Measurements from ENCODE around the gene MTUS2. TPM values are rescaled to one million over a fixed set of nuclear protein-coding genes. Genes with fewer than 3 reads are reported as not detected.

The MTUS2 gene
- total and polyA plus RNA-seq, 2 donors (not counting 1 experiment from before 2014, with no cell fraction given) = 0.06 TPM; not detected in 1

- no peaks in the 10 kb centered on the region for H3K27me3 ChIP-seq (ENCODE audit: control insufficient read depth, insufficient read depth, low read length)
- H3K36me3 ChIP-seq (ENCODE audit: control insufficient read depth, insufficient read depth, low read length) = no peaks in the 10 kb centered on the region
- H3K4me3 ChIP-seq (replicated peaks in 1 of 4; ENCODE audit: control extremely low read depth in 1 of 4, insufficient read depth in 1 of 4, low read depth in 3 of 4, low read length in 4 of 4) = no peak overlapping the region
- no peaks in the 10 kb centered on the region for H3K79me2 ChIP-seq (ENCODE audit: control insufficient read depth, insufficient read depth, low read length)
- no peak overlapping the region for H2AFZ ChIP-seq (ENCODE audit: low read length)
- TF ChIP-seq CTCF (conservative IDR thresholded peaks at IDR 0.05 in 1 of 2, IDR thresholded peaks at IDR 0.05 in 1 of 2; ENCODE audit: low read depth in 1 of 2, low read length in 2 of 2) = no peak
- TF ChIP-seq EZH2 (IDR thresholded peaks at IDR 0.05; ENCODE audit: low read length, missing control alignments) = no peak
- H3K4me1 ChIP-seq (ENCODE audit: control insufficient read depth, extremely low read depth, insufficient read depth, low read length) = no peaks in the 10 kb centered on the region
- no peaks in the 10 kb centered on the region for H3K9me3 ChIP-seq (ENCODE audit: control insufficient read depth, insufficient read depth, low read depth, low read length)
- H3K4me2 ChIP-seq (ENCODE audit: extremely low read depth, insufficient read depth, low read length) = no peak overlapping the region
- no peak overlapping the region for H3K27ac ChIP-seq (ENCODE audit: insufficient read depth, low read length)
- no peak overlapping the region for H3K9ac ChIP-seq (ENCODE audit: insufficient read depth, low read length)
- no peaks in the 10 kb centered on the region for H4K20me1 ChIP-seq (ENCODE audit: control insufficient read depth, extremely low read depth, insufficient read depth, low read length)
- no peak for DNase-seq (ENCODE audit: low read depth in 2 of 2)
Observed at GRCh38 chr13:29105779-29106178, 285.6 kb downstream of the MTUS2 start.

DNA sequence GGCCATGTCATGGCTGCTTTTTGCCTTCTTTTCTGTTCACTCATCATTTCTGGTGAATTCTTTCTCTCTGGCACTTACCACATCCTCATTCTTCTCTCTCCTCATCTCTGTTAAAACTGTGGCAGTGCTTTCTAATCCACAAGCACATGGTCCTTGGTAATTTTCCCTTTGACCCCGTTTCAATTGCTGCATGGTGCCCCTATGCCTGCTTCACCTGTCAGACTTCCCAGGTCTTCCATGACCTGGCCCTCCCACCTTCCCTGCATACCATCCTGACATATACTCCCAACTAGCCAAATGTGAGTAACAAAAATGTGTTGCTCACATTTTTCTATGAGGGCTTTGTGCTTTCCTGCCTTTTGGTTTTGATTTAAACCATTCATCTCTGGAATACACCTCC, 286.5 kb downstream of the MTUS2 start:
- Histone ChIP-seq H3K4me2 (ENCODE audit: extremely low read depth, insufficient read depth, low read length) (no peak overlapping the region), H2AFZ (ENCODE audit: low read length) (no peak overlapping the region), H4K20me1 (ENCODE audit: control insufficient read depth, extremely low read depth, insufficient read depth, low read length) (no peaks in the 10 kb centered on the region), H3K4me3 (replicated peaks in 1 of 4; ENCODE audit: control extremely low read depth in 1 of 4, insufficient read depth in 1 of 4, low read depth in 3 of 4, low read length in 4 of 4) (no peak overlapping the region), H3K9me3 (ENCODE audit: control insufficient read depth, insufficient read depth, low read depth, low read length) (no peaks in the 10 kb centered on the region), H3K27ac (ENCODE audit: insufficient read depth, low read length) (no peak overlapping the region), H3K79me2 (ENCODE audit: control insufficient read depth, insufficient read depth, low read length) (no peaks in the 10 kb centered on the region), H3K4me1 (ENCODE audit: control insufficient read depth, extremely low read depth, insufficient read depth, low read length) (no peaks in the 10 kb centered on the region), H3K9ac (ENCODE audit: insufficient read depth, low read length) (no peak overlapping the region), H3K27me3 (ENCODE audit: control insufficient read depth, insufficient read depth, low read length) (no peaks in the 10 kb centered on the region), H3K36me3 (ENCODE audit: control insufficient read depth, insufficient read depth, low read length) (no peaks in the 10 kb centered on the region)
- TF ChIP-seq CTCF (conservative IDR thresholded peaks at IDR 0.05 in 1 of 2, IDR thresholded peaks at IDR 0.05 in 1 of 2; ENCODE audit: low read depth in 1 of 2, low read length in 2 of 2) (no peak), EZH2 (IDR thresholded peaks at IDR 0.05; ENCODE audit: low read length, missing control alignments) (no peak)
- DNase-seq (ENCODE audit: low read depth in 2 of 2) = no peak

GRCh38 chr13:29108068-29108786, 288.1 kb downstream of the MTUS2 start:
- Histone ChIP-seq H3K4me3 (replicated peaks in 1 of 4; ENCODE audit: control extremely low read depth in 1 of 4, insufficient read depth in 1 of 4, low read depth in 3 of 4, low read length in 4 of 4) (no peak overlapping the region), H2AFZ (ENCODE audit: low read length) (no peak overlapping the region), H3K4me1 (ENCODE audit: control insufficient read depth, extremely low read depth, insufficient read depth, low read length) (no peaks in the 10 kb centered on the region), H3K36me3 (ENCODE audit: control insufficient read depth, insufficient read depth, low read length) (no peaks in the 10 kb centered on the region), H4K20me1 (ENCODE audit: control insufficient read depth, extremely low read depth, insufficient read depth, low read length) (no peaks in the 10 kb centered on the region), H3K27me3 (ENCODE audit: control insufficient read depth, insufficient read depth, low read length) (no peaks in the 10 kb centered on the region), H3K9ac (ENCODE audit: insufficient read depth, low read length) (no peak overlapping the region), H3K79me2 (ENCODE audit: control insufficient read depth, insufficient read depth, low read length) (no peaks in the 10 kb centered on the region), H3K4me2 (ENCODE audit: extremely low read depth, insufficient read depth, low read length) (no peak overlapping the region), H3K9me3 (ENCODE audit: control insufficient read depth, insufficient read depth, low read depth, low read length) (no peaks in the 10 kb centered on the region), H3K27ac (ENCODE audit: insufficient read depth, low read length) (no peak overlapping the region)
- no peak for DNase-seq (ENCODE audit: low read depth in 2 of 2)
- TF ChIP-seq EZH2 (IDR thresholded peaks at IDR 0.05; ENCODE audit: low read length, missing control alignments) = no peak
- TF ChIP-seq CTCF (conservative IDR thresholded peaks at IDR 0.05 in 1 of 2, IDR thresholded peaks at IDR 0.05 in 1 of 2; ENCODE audit: low read depth in 1 of 2, low read length in 2 of 2) = no peak
